Psoas muscle (tissue), 8 donors: ENCODE data around the gene PFDN4. TPM values are rescaled to one million over a fixed set of nuclear protein-coding genes. Genes with fewer than 3 reads are reported as not detected.

ENCODE experiments used
- ATAC-seq, 4 donors: fragments of 200-7000 bp; cut with Tn5 transposase; one replicate each; pipeline ENCODE4 v1.9.1; 2020; ENCODE audit warnings: moderate library complexity in 3 of 4, mild to moderate bottlenecking in 2 of 4
- DNase-seq, 2 donors: peaks; one replicate each; pipeline ENCODE4 v3.0.0-alpha.2; 2020
- H3K27ac ChIP-seq: fragments of 200-600 bp; one replicate; pipeline ENCODE4 v1.8.0; 2022
- H3K27me3 ChIP-seq, 3 donors: fragments of 200-600 bp in 1 of 3; one replicate each; pipeline versions ENCODE4 v1.6.1 to v1.8.0; 2013 to 2022; ENCODE audit warnings: low read length in 2 of 3, mild to moderate bottlenecking in 2 of 3, moderate library complexity in 1 of 3; ENCODE audit not compliant: insufficient read depth in 3 of 3
- H3K36me3 ChIP-seq, 2 donors: fragments of 200-600 bp in 1 of 2; one replicate each; pipeline versions ENCODE4 v1.6.1 to v1.8.0; 2013 to 2022; ENCODE audit warnings: low read depth in 1 of 2, mild to moderate bottlenecking in 1 of 2, moderate library complexity in 1 of 2; ENCODE audit not compliant: insufficient read depth in 1 of 2
- H3K4me1 ChIP-seq: fragments of 200-600 bp; one replicate; pipeline ENCODE4 v1.8.0; 2022
- H3K4me3 ChIP-seq: fragments of 200-600 bp; one replicate; pipeline ENCODE4 v1.8.0; 2022; ENCODE audit warnings: mild to moderate bottlenecking
- H3K9me3 ChIP-seq: fragments of 200-600 bp; one replicate; pipeline ENCODE4 v1.8.0; 2022
- CTCF ChIP-seq: fragments of 200-600 bp; IDR thresholded peaks from one replicate; pipeline ENCODE4 v1.8.0; 2022; ENCODE audit warnings: antibody characterized with exemption
- WGBS, 3 donors: extraction: QIAGEN DNeasy Blood & Tissue Kit; methylation state at CpG; one replicate each; pipeline versions ENCODE4 v1.1.6 to v1.1.7; 2013; 5-methylcytosine and 5-hydroxymethylcytosine counted together
- intact Hi-C, 2 donors: fragments of 100-400 bp; cut with DNase I; formaldehyde crosslinking; loops; one replicate each; pipeline versions ENCODE4 v1.11.0 to v1.14.2; 2022
- polyA plus RNA-seq, 3 donors: library from polyadenylated mRNA; stranded (reverse); fragments of 200-250 nt; gene quantifications; one replicate each; pipeline ENCODE4 v1.2.3, GENCODE V29; 2013
- total RNA-seq, 4 donors: library from RNA; stranded (reverse); fragmentation: NEBNext Ultra II Directional in 2 of 4; extraction: Animal tissue kit (Norgen Biotek cat#: 25700) in 2 of 4; gene quantifications; one replicate each; pipeline versions ENCODE4 v1.2.1 to v1.2.4, GENCODE V29; 2021 to 2023
- donor health status: healthy with polysubstance abuse.
- donor health status: DM: no; HTN: no; CAD: no; lungs with moderate emphysema.
- donor health status: Bipolar disorder and iron deficiency.
- donor health status: healthy.
- donor health status: DM: yes; HTN: yes; CAD: no.
- donor health status: DM: no; HTN: no; CAD: no.
- donor health status: DM: no; HTN: no; CAD: no.
- donor health status: DM: yes; HTN: yes; CAD: no.

Gene PFDN4
- total and polyA plus RNA-seq, 7 donors: 15.8 to 77.5 (median 26.3) TPM

GRCh38 chr20:54199283-54199682, 8.6 kb upstream of the PFDN4 start:
- Histone ChIP-seq H3K4me1 (no peaks in the 10 kb centered on the region), H3K27ac (no peak overlapping the region), H3K9me3 (no peaks in the 10 kb centered on the region), H3K36me3 (no peaks in the 10 kb centered on the region), H3K4me3 (no peak overlapping the region), H3K27me3 (no peaks in the 10 kb centered on the region)
- no peak for ATAC-seq
- intact Hi-C loops: loop anchor here in 1 of 2 donors (2.0 kb wide), 1 partner anchor 98 kb away; no protein-coding TSS in a partner anchor
- no peak for TF ChIP-seq CTCF
- WGBS, 3 donors: 76 to 79% (median 78%) methylated on average over 6 of the region's 6 CpGs
- DNase-seq: no peak

GRCh38 chr20:54199721-54200176, 8.1 kb upstream of the PFDN4 start:
- 17 to 26% (median 23%) methylated on average over 7 of the region's 7 CpGs for WGBS, 3 donors
- no peaks in the 10 kb centered on the region for H3K27me3 ChIP-seq
- DNase-seq: peak; percentile 67 to 79
- peak; percentile 92 for TF ChIP-seq CTCF
- no peaks in the 10 kb centered on the region for H3K36me3 ChIP-seq
- ATAC-seq: peak; percentile 64 to 84 (median 67)
- no peaks in the 10 kb centered on the region for H3K9me3 ChIP-seq
- H3K4me3 ChIP-seq: no peak overlapping the region
- intact Hi-C loops: loop anchor here (2.0 to 10.0 kb wide), 4 partner anchors 99 to 622 kb away; no protein-coding TSS in a partner anchor
- no peak overlapping the region for H3K27ac ChIP-seq
- no peaks in the 10 kb centered on the region for H3K4me1 ChIP-seq

- WGBS, 3 donors: 51 to 80% (median 55%) methylated on average over 7 of the region's 7 CpGs
- Histone ChIP-seq H3K36me3 (no peaks in the 10 kb centered on the region), H3K27me3 (no peaks in the 10 kb centered on the region), H3K4me1 (no peaks in the 10 kb centered on the region), H3K4me3 (no peak overlapping the region), H3K9me3 (no peaks in the 10 kb centered on the region), H3K27ac (no peak overlapping the region)
- ATAC-seq: no peak
- intact Hi-C loops: loop anchor here in 1 of 2 donors (5.0 to 10.0 kb wide), 3 partner anchors 256 to 623 kb away; no protein-coding TSS in a partner anchor
- no peak for DNase-seq
- TF ChIP-seq CTCF: no peak
Measured at GRCh38 chr20:54200487-54201267, 7.2 kb upstream of the PFDN4 start.

GRCh38 chr20:54201268-54201846, 6.5 kb upstream of the PFDN4 start:
- intact Hi-C loops: loop anchor here in 1 of 2 donors (5.0 to 10.0 kb wide), 3 partner anchors 257 to 624 kb away; no protein-coding TSS in a partner anchor
- TF ChIP-seq CTCF: no peak
- no peak for DNase-seq

More at GRCh38 chr20:54201268-54201846, 6.5 kb upstream of the PFDN4 start:
- no peaks in the 10 kb centered on the region for H3K4me1 ChIP-seq
- no peak for ATAC-seq
- no peaks in the 10 kb centered on the region for H3K36me3 ChIP-seq
- no peaks in the 10 kb centered on the region for H3K27me3 ChIP-seq
- H3K27ac ChIP-seq: no peak overlapping the region
- WGBS, 3 donors: 71 to 97% (median 75%) methylated on average over 4 of the region's 4 CpGs
- H3K4me3 ChIP-seq: no peak overlapping the region
- no peaks in the 10 kb centered on the region for H3K9me3 ChIP-seq
